ENCODE data around the gene TSSC4. TPM values are rescaled to one million over a fixed set of nuclear protein-coding genes. Genes with fewer than 3 reads are reported as not detected.

Gene TSSC4
- total RNA-seq, 1 donor from 2014 or later: 24.8 TPM

- DNase-seq (ENCODE audit: low spot score) (no peak), ATAC-seq (peak; percentile 6)
These were observed 27.3 kb downstream of the TSSC4 start for GRCh38 chr11:2427721-2428321.

DNA sequence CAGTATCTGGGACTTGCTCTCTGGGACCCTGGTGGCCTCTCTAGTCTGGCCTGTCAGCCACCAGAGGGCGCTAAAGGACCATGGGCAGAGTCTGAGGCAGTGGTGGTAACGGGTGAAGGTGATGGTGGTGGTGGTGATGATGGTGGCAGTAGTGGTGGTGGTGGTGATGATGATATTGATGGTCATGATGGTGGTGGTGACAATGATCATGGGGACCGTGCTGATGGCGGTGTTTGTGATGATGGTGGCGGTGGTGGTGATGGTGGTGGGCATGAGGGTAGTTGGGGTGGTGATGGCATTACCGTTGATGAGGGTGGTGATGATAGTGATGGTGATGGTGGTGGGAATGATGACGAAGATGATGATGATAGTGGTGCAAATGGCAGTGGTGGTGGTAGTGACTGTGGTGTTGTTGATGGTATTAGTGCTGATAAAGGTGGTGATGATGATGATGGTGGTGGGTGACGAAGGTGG, 27.8 kb downstream of the TSSC4 start:
- peak; percentile 76 for DNase-seq (ENCODE audit: low spot score)

DNA sequence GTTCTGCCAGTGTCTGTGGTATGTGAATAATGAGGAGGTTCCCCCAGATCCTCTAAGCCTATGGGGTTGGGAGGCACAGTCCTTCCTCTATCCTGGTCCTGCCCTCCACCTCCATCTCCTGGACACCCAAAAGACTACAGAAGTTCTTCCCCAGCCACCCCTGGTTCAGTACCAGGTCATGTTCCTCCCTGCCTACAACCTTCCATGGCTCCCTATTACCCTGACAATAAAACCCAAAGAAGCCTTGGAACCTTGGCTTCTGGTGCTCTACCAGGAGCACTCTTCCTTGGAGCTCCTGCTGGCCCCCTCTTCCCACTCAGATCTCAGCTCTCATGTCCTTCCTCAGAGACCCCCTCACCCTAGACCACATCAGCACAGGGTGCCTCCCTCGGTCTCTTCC, 30.8 kb downstream of the TSSC4 start:
- DNase-seq (ENCODE audit: low spot score): no peak
- ATAC-seq: no peak

More for the DNA sequence above, 27.8 kb downstream of the TSSC4 start:
- peak; percentile 89 for ATAC-seq

- DNase-seq (ENCODE audit: low spot score): no peak
- no peak for ATAC-seq
These were observed 31.6 kb downstream of the TSSC4 start for GRCh38 chr11:2432171-2432621.

- DNase-seq (ENCODE audit: low spot score) (no peak), ATAC-seq (no peak)
These were observed 32.1 kb downstream of the TSSC4 start for GRCh38 chr11:2432628-2433071.

- DNase-seq (ENCODE audit: low spot score): no peak
- ATAC-seq: no peak
These were observed 32.8 kb downstream of the TSSC4 start for GRCh38 chr11:2433106-2433925.

DNA sequence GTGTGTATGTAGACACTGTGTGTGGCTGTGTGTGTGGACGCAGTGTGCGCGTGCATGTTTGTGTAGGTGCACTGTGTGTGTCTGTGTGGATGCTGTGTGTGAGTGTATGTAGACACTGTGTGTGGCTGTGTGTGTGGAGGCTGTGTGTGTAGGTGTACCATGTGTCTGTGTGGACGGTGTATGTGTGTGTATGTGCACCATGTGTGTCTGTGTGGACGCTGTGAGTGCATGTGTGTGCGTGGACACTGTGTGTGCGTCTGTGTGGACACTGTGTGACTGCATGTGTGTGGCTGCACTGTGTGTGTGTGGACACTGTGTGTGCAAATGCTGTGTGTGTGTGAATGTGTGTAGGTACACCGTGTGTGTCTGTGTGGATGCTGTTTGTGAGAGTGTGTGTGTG, 33.5 kb downstream of the TSSC4 start:
- DNase-seq (ENCODE audit: low spot score) (no peak), ATAC-seq (no peak)

DNA sequence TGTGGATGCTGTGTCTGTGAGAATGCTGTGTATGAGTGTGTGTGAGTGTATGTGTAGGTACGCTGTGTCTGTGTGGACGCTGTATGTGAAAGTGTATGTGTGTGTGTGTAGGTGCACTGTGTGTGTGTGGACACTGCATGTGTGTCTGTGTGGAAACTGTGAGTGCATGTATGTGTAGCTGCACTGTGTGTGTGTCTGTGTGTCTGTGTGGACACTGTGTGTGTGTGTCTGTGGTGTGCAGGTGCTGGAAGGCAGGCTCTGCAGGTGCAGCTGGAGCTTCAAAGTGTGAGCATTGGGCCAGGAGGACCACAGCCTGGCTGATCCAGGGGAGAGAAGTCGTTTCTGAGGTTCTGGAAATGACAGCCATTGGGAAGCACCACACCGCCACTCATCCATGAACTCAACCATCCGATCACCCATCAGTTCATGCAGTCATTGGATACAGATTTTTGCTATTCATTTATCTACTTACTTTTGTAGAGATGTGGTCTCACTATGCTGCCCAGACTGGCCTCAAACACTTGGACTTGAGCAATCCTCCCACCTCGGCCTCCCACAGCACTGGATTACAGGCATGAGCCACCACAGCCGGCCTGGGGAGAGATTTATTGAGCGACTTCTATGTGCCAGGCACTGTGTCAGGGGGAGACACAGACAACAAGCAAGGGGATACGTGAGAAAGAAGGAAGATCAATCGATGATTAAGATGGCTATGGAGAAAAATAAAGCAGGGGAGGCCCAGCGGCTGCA, 34.1 kb downstream of the TSSC4 start:
- DNase-seq (ENCODE audit: low spot score) (no peak), ATAC-seq (no peak)

DNA sequence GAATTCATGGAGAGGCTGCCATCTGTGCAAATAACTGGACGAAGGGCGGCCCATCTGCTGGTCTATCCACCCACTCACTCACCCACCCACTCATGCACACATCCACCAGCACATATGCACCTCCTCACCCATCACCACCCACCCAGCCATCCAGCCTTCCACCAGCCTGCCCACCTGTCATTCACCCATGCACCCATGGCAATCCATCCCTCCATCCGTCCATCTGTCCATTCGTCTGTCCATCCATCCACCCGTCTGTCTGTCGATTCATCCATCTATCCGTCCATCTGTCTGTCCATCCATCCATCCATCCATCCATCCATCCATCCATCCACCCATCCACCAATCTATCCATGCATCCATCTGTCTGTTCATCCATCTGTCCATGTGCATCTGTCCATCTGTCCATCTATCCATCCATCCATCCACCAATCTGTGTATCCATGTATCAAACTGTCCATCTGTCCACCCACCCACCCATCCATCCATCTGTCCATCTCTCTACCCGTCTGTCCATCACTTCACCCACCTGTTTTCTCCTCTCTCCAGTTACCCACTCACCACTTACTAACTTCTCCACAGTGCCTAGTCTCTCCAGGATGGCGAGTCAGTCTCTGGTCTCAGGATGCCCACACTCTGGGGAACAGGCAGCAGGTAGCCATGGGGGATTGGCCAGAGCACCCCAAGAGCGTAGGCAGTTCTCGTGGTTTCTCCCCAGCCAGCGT, 34.9 kb downstream of the TSSC4 start:
- DNase-seq (ENCODE audit: low spot score) (no peak), ATAC-seq (no peak)

GRCh38 chr11:2436013-2436520, 35.5 kb downstream of the TSSC4 start:
- no peak for ATAC-seq
- DNase-seq (ENCODE audit: low spot score): no peak

GRCh38 chr11:2436521-2437031, 36.0 kb downstream of the TSSC4 start:
- DNase-seq (ENCODE audit: low spot score) (no peak), ATAC-seq (no peak)

- DNase-seq (ENCODE audit: low spot score): no peak
These were observed 37.0 kb downstream of the TSSC4 start for GRCh38 chr11:2437516-2437915.

DNA sequence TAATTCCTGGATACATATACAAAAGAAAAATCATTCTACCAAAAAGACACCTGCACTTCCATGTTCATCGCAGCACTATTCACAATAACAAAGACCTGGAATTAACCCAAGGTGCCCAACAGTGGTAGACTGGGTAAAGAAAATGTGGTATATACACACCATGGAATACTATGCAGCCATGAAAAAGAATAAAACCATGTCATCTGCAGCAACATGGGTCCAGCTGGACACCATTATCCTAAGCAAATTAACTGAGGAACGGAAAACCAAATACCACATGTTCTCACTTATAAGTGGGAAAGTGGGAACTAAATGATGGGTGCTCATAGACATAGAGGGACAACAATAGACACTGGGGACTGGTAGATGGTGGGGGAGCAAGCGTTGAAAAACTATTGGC, 39.3 kb downstream of the TSSC4 start:
- DNase-seq (ENCODE audit: low spot score): no peak
- no peak for ATAC-seq

More at GRCh38 chr11:2437516-2437915, 37.0 kb downstream of the TSSC4 start:
- ATAC-seq: no peak

DNA sequence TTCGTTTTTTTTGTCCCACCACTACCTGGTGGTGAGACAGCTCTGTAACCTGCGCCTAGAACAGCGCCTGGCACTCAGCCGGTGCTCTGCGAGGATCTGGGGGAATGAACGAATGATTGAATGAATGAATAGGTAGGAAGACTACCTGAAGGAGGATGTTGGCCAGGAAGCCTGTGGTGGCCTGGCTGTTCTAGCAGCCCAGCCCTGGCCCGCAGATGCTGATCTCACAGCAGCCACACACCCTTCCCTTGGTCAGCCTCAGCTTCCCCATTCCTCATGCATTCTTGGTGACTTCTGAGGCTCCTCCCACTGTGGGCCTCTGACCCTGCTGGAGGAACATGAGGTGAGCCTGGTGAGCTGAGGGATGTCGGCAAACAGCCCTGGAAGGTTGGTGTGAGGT, 40.1 kb downstream of the TSSC4 start:
- ATAC-seq (no peak), DNase-seq (ENCODE audit: low spot score) (no peak)

GRCh38 chr11:2441171-2441570, 40.6 kb downstream of the TSSC4 start:
- ATAC-seq (no peak), DNase-seq (ENCODE audit: low spot score) (no peak)

DNA sequence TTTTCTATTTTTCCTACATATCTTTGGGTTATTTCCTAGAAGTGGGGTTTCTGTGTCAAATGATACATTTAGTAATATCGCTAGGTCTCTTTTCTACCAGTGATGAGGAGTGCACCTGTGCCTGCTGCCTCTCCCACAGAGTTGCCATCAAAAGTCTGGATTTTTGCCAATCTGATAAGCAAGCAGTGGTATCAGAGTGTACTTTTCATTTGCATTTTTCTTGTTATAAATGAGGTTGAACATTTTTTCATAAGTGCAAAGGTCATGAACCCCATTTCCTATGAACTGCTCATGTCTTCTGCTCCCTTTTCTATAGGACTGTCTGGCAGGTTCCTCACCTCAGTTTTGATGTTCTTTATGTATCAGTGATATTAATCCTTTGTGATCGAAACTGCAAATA, 42.0 kb downstream of the TSSC4 start:
- no peak for DNase-seq (ENCODE audit: low spot score)

DNA sequence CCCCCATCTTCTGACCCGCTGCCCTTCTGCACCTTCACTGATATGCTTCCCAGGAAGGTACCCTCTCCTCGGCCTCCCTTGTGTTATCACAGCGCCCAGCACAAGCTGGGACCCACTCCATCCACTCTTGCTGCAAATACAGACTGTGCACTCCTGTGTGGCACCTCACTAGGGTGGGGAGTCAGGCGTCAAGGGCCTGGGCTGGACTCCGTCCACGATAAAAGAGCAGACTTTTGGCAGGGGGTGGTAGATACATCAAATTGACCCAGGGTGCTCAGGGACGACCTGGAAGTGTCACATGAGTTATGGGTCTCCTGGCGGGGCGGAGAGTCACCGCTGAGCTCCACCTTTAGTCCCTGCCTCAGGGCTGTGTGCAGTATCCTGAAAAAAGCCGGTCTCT, 42.9 kb downstream of the TSSC4 start:
- DNase-seq (ENCODE audit: low spot score): no peak

More for the DNA sequence above, 42.0 kb downstream of the TSSC4 start:
- no peak for ATAC-seq

GRCh38 chr11:2443881-2444820, 43.6 kb downstream of the TSSC4 start, which contains the start of gene TRPM5:
TSS of gene TRPM5 (minus strand) at chr11:2444514. CDS start at chr11:2423036, 21,478 bp downstream.
- ATAC-seq: no peak
- DNase-seq (ENCODE audit: low spot score): no peak

More for the DNA sequence above, 42.9 kb downstream of the TSSC4 start:
- ATAC-seq: no peak
